IPS-11a (cell line): ENCODE results near the gene MSRB3.
"Not testable (repeated sequence)": the region's sequence is repeated elsewhere in the genome, so short reads cannot be mapped to it uniquely, and the experiment has no call there.

Experiments
- H3K4me3 ChIP-seq: one replicate; pipeline ENCODE4 v1.5.1; 2013; ENCODE audit warnings: low read depth, low read length, control low read depth

MSRB3 gene

GRCh38 chr12:65285532-65285931 is 7.0 kb downstream of the MSRB3 start:
- not testable (repeated sequence) for H3K4me3 ChIP-seq

- no peak overlapping the region for H3K4me3 ChIP-seq
These were observed 8.9 kb downstream of the MSRB3 start for GRCh38 chr12:65287426-65287825.

GRCh38 chr12:65292241-65292640 is 13.8 kb downstream of the MSRB3 start:
- H3K4me3 ChIP-seq, result no peak overlapping the region

- no peak overlapping the region for H3K4me3 ChIP-seq
These were observed 15.3 kb downstream of the MSRB3 start for GRCh38 chr12:65293735-65294134.

- no peak overlapping the region for H3K4me3 ChIP-seq
These were observed 16.3 kb downstream of the MSRB3 start for GRCh38 chr12:65294641-65295262.

GRCh38 chr12:65296508-65297265 is 18.2 kb downstream of the MSRB3 start:
- no peak overlapping the region for H3K4me3 ChIP-seq

GRCh38 chr12:65300097-65300496 is 21.6 kb downstream of the MSRB3 start:
- H3K4me3 ChIP-seq, result no peak overlapping the region

- no peak overlapping the region for H3K4me3 ChIP-seq
These were observed 22.3 kb downstream of the MSRB3 start for GRCh38 chr12:65300679-65301349.

GRCh38 chr12:65302891-65303290 is 24.4 kb downstream of the MSRB3 start:
- H3K4me3 ChIP-seq, result no peak overlapping the region

- no peak overlapping the region for H3K4me3 ChIP-seq
These were observed 27.0 kb downstream of the MSRB3 start for GRCh38 chr12:65305346-65305950.

GRCh38 chr12:65306366-65307168 is 28.1 kb downstream of the MSRB3 start:
- no peak overlapping the region for H3K4me3 ChIP-seq

- H3K4me3 ChIP-seq, result no peak overlapping the region
These were observed 28.7 kb downstream of the MSRB3 start for GRCh38 chr12:65307169-65307501.

- no peak overlapping the region for H3K4me3 ChIP-seq
These were observed 29.5 kb downstream of the MSRB3 start for GRCh38 chr12:65308006-65308405.

- H3K4me3 ChIP-seq, result no peak overlapping the region
These were observed 30.2 kb downstream of the MSRB3 start for GRCh38 chr12:65308601-65309071.

- H3K4me3 ChIP-seq, result no peak overlapping the region
These were observed 32.8 kb downstream of the MSRB3 start for GRCh38 chr12:65311260-65311659.

- H3K4me3 ChIP-seq, result no peak overlapping the region
These were observed 35.3 kb downstream of the MSRB3 start for GRCh38 chr12:65313719-65314317.

- not testable (repeated sequence) for H3K4me3 ChIP-seq
These were observed 36.8 kb downstream of the MSRB3 start for GRCh38 chr12:65315238-65315637.

GRCh38 chr12:65318186-65318685 is 39.8 kb downstream of the MSRB3 start:
- no peak overlapping the region for H3K4me3 ChIP-seq

GRCh38 chr12:65319688-65320200 is 41.3 kb downstream of the MSRB3 start:
- H3K4me3 ChIP-seq, result no peak overlapping the region

- H3K4me3 ChIP-seq, result no peak overlapping the region
These were observed 44.6 kb downstream of the MSRB3 start for GRCh38 chr12:65323070-65323469.
